ENCODE data around the gene PRAMEF18.
"Not testable (repeated sequence)": the region's sequence is repeated elsewhere in the genome, so short reads cannot be mapped to it uniquely, and the experiment has no call there.

- not testable (repeated sequence) for TF ChIP-seq EZH2 (IDR thresholded peaks at IDR 0.05; ENCODE audit: low read depth, unreplicated experiment); CTCF (conservative IDR thresholded peaks at IDR 0.05; ENCODE audit: low read depth in 2 of 2); REST (IDR thresholded peaks at IDR 0.05; ENCODE audit: unreplicated experiment); JUNB (IDR thresholded peaks at IDR 0.05; ENCODE audit: unreplicated experiment); POLR2AphosphoS5 (IDR thresholded peaks at IDR 0.05; ENCODE audit: low read depth); STAT1 (IDR thresholded peaks at IDR 0.05; ENCODE audit: unreplicated experiment); EZH2phosphoT487 (IDR thresholded peaks at IDR 0.05; ENCODE audit: unreplicated experiment); CREB1 (CRISPR knock-in tag; IDR thresholded peaks at IDR 0.05; ENCODE audit: low read depth); NANOG (IDR thresholded peaks at IDR 0.05; ENCODE audit: borderline replicate concordance); ZNF331 (CRISPR knock-in tag; IDR thresholded peaks at IDR 0.05; ENCODE audit: low read depth); ETS1 (IDR thresholded peaks at IDR 0.05); ZNF114 (CRISPR knock-in tag; IDR thresholded peaks at IDR 0.05); ZNF462 (CRISPR knock-in tag; IDR thresholded peaks at IDR 0.05)
Measured at GRCh38 chr1:13227271-13228055, 1.5 kb upstream of the PRAMEF18 start.

All from GM23338 (cell line).